Stimulated activated CD4-positive, alpha-beta T cell treated with anti-CD3 and anti-CD28 coated beads, Interleukin-4, amount 100 ng/mL, for 4 hours (primary cell): ENCODE results near the gene TRIM27.
A peak's percentile ranks its signal among the peaks of the same experiment; 100 is the strongest.
"Not testable (repeated sequence)": the region's sequence is repeated elsewhere in the genome, so short reads cannot be mapped to it uniquely, and the experiment has no call there.

ENCODE experiments used
- DNase-seq, 2 experiments: peaks; one replicate each; pipeline ENCODE4 v3.0.0-alpha.2; 2020

TRIM27 gene, protein sequence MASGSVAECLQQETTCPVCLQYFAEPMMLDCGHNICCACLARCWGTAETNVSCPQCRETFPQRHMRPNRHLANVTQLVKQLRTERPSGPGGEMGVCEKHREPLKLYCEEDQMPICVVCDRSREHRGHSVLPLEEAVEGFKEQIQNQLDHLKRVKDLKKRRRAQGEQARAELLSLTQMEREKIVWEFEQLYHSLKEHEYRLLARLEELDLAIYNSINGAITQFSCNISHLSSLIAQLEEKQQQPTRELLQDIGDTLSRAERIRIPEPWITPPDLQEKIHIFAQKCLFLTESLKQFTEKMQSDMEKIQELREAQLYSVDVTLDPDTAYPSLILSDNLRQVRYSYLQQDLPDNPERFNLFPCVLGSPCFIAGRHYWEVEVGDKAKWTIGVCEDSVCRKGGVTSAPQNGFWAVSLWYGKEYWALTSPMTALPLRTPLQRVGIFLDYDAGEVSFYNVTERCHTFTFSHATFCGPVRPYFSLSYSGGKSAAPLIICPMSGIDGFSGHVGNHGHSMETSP

DNA sequence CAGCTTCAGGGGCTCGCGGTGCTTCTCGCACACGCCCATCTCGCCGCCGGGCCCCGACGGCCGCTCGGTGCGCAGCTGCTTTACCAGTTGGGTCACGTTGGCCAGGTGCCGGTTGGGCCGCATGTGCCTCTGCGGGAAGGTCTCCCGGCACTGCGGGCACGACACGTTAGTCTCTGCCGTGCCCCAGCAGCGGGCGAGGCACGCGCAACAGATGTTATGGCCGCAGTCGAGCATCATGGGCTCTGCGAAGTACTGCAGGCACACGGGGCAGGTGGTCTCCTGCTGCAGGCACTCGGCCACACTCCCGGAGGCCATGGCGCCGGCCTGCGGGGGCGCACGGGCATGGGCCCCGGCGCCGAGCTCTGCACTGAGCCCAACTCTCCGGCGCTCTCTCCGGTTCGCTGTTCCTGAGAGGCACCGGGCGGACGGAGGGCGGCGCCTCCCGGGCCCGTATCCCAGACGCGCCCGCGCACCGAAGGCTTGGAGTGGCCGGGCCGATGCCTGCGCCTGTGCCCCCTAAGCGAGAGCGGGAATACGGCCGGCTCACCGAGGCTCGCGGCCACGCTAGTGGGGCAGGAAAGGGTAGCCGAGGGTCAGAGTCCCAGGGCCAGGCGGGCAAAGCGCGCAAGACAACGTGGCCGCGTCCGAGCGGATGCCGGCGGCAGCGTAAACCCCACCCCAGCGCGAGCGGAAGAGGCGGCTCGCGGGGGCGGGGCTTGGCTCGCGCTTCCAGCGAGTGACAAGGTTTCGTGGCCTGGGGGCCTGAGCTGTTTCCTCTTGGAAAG, at the start of gene TRIM27:
TSS of gene TRIM27 (minus strand) at position 668 of the 785 bp plus-strand sequence. CDS start at position 315, 353 bp downstream.
- DNase-seq, result peak; percentile 76 to 85

DNA sequence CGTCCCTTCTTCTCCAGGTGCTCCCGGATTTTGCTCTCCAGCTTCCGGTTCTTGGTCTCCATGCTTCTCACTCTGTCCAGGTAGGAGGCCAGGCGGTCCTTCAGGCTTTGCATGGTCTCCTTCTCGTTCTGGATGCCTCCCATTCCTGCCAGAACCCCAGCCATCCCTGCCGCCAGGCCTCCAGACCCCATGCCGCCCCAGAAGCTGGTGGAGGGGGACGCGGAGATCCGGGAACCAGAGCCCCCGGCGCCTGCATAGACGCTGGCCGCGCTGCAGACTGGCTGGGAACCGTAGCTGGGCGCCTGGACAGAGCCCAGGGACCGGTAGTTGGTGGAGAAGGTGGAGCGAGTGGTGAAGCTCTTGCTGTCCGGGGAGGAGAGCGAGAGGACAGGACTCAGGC, 46.3 kb upstream of the TRIM27 start:
- DNase-seq, result not testable (repeated sequence)

DNA sequence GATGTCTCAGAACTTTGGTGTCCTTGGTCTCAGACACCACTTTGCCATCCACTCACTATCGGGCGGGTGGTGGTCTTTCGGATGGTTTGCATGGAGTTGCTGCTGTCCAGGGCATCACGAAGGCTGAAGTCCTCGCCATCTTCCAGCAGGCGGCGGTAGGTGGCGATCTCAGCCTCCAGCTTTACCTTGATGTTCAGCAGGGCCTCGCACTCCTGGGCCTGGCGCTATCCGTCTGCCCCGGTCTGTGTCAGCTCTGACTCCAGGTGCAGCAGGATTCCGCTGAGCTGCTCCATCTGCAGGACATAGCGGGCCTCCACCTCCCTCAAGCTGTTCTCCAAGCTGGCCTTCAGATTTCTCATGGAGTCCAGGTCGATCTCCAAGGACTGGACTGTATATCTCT, 45.3 kb upstream of the TRIM27 start:
- no peak for DNase-seq

GRCh38 chr6:28968476-28968875, 44.7 kb upstream of the TRIM27 start:
- DNase-seq, result no peak

- DNase-seq, result no peak
Measured at GRCh38 chr6:28965706-28966105, 41.9 kb upstream of the TRIM27 start.

- no peak for DNase-seq
Measured at GRCh38 chr6:28960846-28961500, 37.2 kb upstream of the TRIM27 start.

- DNase-seq, result not testable (repeated sequence)
Measured at GRCh38 chr6:28958561-28959243, 34.9 kb upstream of the TRIM27 start.

DNA sequence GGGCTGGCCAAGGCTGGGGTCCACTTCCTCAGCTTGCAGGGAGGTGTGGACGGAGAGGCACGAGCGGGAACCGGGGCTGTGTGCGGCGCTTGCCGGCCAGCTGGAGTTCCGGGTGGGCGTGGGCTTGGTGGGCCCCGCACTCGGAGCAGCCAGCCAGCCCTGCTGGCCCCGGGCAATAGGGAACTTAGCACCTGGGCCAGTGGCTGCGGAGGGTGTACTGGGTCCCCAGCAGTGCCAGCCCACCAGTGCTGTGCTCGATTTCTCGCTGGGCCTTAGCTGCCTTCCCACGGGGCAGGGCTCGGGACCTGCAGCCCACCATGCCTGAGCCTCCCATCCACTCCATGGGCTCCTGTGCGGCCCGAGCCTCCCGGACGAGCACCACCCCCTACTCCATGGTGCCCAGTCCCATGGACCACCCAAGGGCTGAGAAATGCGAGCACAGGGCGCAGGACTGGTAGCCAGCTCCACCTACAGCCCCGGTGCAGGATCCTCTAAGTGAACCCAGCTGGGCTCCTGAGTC, 34.1 kb upstream of the TRIM27 start:
- DNase-seq, result not testable (repeated sequence)

- DNase-seq, result no peak
Measured at GRCh38 chr6:28956331-28956730, 32.5 kb upstream of the TRIM27 start.

- no peak for DNase-seq
Measured at GRCh38 chr6:28953585-28954258, 29.9 kb upstream of the TRIM27 start.

DNA sequence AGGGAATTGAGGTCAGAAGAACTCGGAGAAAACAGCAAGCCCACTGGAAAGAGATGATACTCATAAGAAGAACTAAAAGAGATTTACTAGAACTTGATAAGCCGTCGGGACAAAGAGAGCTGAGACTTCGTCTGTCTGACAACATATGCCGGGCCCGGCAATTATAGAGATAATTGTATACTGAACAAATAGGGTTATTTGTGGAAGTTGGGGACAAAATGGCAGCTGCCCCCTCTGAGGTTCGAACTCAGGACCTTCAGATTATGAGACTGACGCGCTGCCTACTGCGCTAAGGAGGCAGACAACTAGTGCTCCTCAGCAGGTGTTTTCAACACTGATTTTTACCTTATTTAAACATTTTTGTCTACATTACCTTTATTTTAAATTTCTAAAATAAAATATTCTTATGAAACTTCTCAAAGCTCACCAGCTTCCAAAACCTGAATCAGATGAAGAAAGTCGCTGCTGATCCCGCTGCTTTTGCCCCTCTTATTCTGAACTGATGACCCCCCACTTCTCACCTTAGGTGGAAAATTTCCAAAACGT, 29.3 kb upstream of the TRIM27 start:
- DNase-seq, result peak; percentile 61 to 67

- DNase-seq, result not testable (repeated sequence)
Measured at GRCh38 chr6:28949656-28950195, 25.9 kb upstream of the TRIM27 start.

DNA sequence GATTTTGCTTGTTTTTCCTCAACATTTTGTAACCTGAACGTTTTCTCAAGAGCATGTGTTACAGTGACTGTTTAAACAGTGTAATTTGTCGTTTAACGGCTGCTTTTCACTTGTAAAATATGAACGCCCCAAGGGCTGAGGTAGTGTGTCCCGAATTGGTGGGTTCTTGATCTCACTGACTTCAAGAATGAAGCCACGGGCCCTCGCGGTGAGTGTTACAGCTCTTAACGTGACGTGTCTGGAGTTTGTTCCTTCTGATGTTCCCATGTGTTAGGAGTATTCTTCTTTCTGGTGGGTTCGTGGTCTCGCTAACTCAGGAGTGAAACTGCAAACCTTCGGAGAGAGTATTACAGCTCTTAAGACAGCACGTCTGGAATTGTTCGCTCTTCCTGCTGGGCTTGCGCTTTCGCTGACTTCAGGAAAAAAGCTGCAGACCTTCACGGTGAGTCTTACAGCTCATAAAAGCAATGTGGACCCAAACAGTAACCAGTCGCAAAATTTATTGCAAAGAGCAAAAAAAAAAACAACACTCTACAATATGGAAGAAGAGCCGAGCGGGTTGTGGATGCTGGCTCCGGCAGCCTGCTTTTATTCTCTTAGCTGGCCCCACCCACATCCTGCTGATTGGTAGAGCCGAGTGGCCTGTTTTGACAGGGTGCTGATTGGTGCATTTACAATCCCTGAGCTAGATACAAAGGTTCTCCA, 25.1 kb upstream of the TRIM27 start:
- no peak for DNase-seq

DNA sequence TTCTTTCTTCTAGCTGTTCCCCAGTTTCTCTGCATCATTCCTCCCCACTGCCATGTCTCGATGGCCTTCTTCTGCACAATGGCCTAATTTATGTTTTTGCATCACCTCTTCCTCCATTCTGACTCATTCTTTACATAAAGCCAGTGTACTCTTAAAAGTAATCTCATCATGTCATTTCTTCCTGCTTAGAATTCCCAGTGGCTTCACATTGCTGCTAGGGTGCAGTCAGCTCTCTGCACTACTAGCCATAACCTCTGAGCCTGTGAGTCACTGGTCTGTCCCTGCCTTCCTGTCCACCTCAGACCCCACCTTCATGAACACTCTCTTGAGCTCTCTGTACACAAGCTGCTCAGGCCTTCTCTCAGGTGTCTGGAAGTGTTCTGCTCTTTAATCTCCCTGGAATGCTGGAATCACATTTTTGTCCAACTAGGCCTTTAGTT, 24.1 kb upstream of the TRIM27 start:
- DNase-seq, result no peak

- no peak for DNase-seq
Measured at GRCh38 chr6:28947067-28947765, 23.4 kb upstream of the TRIM27 start.

- no peak for DNase-seq
Measured at GRCh38 chr6:28945349-28945748, 21.6 kb upstream of the TRIM27 start.

DNA sequence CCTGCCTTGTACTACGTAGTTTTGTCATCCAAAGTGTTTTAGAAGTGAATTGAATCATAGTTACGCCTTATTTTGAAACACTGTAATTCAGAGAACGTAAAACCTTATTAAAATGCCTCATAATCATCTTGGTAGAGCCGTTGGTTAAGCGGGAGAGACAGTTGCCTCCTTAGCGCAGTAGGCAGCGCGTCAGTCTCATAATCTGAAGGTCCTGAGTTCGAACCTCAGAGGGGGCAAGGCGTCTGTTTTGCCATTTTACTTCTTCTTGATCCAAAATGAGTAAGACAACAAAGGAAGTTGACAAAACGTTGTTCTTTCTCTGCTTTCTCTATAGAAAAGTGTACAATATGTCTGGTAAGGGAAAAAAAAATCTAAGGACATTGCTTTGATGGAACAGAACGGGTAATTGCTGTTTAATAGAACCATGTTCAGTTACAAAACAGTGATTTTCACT, 20.7 kb upstream of the TRIM27 start:
- peak; percentile 68 to 77 for DNase-seq

- peak; percentile 60 to 71 for DNase-seq
Measured at GRCh38 chr6:28943557-28944411, 20.0 kb upstream of the TRIM27 start.

DNA sequence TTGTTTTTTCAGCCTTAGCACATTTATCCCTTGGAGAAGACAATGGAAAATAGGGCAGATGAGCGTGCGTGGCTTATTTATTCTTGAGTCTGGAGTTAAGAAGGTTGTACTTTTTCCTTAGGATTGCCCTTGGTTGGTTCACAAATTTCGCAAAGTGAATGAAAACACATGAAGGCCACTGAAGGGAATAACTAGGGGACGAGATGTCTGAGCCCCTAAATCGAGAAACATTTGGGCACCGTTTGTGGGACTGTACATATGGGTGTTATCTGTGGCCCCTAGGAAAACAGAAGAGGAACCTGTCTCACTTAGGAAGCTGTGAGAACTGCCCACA, 19.4 kb upstream of the TRIM27 start:
- no peak for DNase-seq
